ENCODE results near the gene BEND3.

Gene BEND3

DNA sequence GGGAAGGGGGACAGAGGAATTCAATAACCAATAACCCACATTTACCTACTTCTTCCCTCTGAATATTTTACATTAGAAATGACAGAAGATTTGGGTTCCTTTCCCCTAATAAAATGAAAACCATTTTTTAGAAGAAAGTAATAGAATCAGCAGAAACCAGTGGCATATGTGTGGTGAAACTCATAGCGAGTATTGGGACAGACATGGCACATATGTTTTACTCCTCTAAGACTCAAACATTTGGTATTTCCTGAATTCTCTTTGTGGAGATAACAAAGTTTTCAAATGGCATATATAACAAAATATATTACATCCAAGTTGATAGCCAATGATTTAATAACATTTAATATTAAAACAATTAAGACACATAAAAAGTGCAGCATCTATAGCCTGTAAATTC is 12.9 kb upstream of the BEND3 start:
- TF ChIP-seq CTCF (IDR thresholded peaks at IDR 0.05; ENCODE audit: low read depth, low read length), result no peak
- no peak for DNase-seq (ENCODE audit: extremely low read depth, low read depth)

- no peak for DNase-seq (ENCODE audit: extremely low read depth, low read depth)
- no peak for TF ChIP-seq CTCF (IDR thresholded peaks at IDR 0.05; ENCODE audit: low read depth, low read length)
Measured at GRCh38 chr6:107125771-107126170, 10.5 kb upstream of the BEND3 start.

DNA sequence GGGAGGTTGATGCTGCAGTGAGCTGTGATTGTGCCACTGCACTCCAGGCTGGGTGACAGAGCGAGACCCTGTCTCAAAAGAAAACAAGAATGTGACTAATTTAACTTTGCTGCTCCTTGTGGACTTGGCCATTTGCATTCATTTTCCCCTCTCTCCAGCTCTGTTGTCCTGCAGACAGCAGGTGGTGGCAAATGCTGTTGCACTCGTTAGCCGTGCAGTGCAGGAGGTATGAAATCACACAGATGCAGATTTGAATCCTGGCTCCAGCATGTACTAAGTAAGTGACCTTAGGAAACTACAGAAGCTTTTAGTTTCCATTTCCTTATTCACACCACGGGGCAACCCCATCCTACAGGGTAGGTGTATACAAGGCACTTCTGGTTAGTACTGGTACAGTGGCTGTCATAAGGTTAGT is 9.6 kb upstream of the BEND3 start:
- DNase-seq (ENCODE audit: extremely low read depth, low read depth), result no peak
- TF ChIP-seq CTCF (IDR thresholded peaks at IDR 0.05; ENCODE audit: low read depth, low read length), result no peak

- TF ChIP-seq CTCF (IDR thresholded peaks at IDR 0.05; ENCODE audit: low read depth, low read length), result no peak
- no peak for DNase-seq (ENCODE audit: extremely low read depth, low read depth)
Measured at GRCh38 chr6:107123501-107123900, 8.2 kb upstream of the BEND3 start.

DNA sequence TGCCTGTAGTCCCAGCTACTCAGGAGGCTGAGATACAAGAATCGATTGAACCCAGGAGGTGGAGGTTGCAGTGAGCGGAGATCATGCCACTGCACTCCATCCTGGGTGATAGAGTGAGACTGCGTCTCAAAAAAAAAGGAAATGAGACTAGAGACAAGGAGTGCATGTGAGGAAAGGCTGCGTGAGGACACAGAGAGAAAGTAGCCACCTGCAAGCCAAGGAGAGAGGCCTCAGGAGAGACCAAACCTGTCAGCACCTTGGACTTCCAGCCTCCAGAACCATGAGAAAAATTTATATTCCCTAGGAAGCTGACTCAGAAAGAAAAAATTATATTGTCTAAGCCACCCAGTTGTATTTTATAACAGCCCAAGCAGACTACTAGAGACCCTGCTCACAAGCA is 7.4 kb upstream of the BEND3 start:
- no peak for DNase-seq (ENCODE audit: extremely low read depth, low read depth)
- TF ChIP-seq CTCF (IDR thresholded peaks at IDR 0.05; ENCODE audit: low read depth, low read length), result no peak

GRCh38 chr6:107121964-107122495 is 6.7 kb upstream of the BEND3 start:
- TF ChIP-seq CTCF (IDR thresholded peaks at IDR 0.05; ENCODE audit: low read depth, low read length), result no peak
- no peak for DNase-seq (ENCODE audit: extremely low read depth, low read depth)

GRCh38 chr6:107121266-107121665 is 6.0 kb upstream of the BEND3 start:
- DNase-seq (ENCODE audit: extremely low read depth, low read depth), result no peak

More at GRCh38 chr6:107121266-107121665, 6.0 kb upstream of the BEND3 start:
- no peak for TF ChIP-seq CTCF (IDR thresholded peaks at IDR 0.05; ENCODE audit: low read depth, low read length)

Data from AG09319 (cell line).